T-helper 22 cell (primary cell): ENCODE results near the gene CHRNB1.
"Not testable (repeated sequence)": the region's sequence is repeated elsewhere in the genome, so short reads cannot be mapped to it uniquely, and the experiment has no call there.

Source experiments
- DNase-seq: peaks from one replicate; pipeline ENCODE4 v3.0.0-alpha.2; 2020; ENCODE audit warnings: low read depth

CHRNB1 gene

DNA sequence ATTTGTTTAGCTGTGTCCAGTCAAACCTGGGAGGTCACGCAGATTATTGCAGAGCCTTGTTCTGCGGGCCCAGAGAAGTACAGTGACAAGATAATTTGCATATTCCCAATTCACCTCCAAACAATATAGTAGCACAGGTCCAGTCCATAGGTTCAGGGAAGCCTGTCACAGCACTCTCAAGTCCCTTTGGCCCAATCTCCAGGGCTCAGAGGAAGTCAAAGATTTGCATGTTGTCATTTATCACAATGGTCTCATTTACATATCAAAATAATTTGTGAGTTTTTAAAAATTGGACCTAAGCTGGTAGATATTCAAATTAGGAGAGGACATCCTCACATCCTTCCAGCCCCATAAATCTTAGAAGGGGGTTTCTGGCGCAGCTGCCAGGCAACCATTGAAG, 22.6 kb downstream of the CHRNB1 start:
- no peak for DNase-seq

DNA sequence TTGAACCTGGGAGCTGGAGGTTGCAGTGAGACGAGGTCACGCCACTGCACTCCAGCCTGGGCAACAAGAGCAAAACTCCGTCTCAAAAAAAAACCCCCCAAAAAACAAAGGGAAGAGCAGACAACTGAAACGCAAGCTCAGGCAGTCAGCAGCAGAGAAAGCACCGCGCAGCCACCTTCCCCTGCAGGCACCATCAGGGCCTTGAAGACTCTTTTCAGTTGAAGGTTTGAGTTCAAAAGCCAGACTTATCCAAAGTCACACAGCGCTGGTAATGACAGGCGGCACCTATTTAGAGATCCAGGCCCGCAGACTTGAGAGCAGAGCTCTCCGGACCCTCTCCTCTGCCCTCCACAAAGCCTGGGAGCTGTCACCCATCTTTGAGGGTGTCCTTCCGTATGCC, 23.4 kb downstream of the CHRNB1 start:
- no peak for DNase-seq

DNA sequence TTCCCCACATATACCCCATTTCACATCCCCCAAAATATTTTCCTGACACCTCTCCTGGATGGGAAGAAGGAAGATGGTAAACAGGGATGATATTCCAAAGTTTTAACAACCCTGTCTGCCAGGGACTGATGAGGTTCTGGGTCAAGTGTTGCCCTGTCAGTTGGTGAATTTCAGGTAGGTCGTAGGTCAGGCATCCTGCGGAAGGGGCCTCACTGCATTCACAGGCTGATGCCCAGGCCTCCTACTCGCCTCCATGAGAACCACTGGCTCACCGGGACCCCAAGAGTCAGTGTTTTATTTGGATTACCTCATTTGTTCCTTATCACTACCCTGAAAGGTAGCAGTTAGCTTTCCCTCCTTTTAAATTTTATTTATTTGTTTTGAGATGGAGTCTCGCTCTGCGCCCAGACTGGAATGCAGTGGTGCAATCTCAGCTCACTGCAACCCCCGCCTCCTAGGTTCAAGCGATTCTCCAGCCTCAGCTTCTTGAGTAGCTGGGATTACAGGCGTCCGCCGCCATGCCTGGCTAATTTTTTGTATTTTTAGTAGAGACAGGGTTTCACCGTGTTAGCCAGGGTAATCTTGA, 24.0 kb downstream of the CHRNB1 start:
- DNase-seq = no peak

DNA sequence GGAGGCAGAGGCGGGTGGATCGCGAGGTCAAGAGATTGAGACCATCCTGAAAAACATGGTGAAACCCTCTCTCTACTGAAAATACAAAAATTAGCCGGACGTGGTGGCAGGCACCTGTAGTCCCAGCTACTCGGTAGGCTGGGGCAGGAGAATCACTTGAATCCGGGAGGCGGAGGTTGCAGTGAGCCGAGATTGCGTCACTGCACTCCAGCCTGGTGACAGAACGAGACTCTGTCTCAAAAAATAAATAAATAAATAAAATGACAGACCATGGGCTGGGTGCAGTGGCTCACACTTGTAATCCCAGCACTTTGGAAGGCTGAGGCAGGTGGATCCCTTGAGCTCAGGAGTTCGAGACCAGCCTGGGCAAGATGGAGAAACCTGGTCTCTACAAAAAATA, 25.0 kb downstream of the CHRNB1 start:
- not testable (repeated sequence) for DNase-seq

DNA sequence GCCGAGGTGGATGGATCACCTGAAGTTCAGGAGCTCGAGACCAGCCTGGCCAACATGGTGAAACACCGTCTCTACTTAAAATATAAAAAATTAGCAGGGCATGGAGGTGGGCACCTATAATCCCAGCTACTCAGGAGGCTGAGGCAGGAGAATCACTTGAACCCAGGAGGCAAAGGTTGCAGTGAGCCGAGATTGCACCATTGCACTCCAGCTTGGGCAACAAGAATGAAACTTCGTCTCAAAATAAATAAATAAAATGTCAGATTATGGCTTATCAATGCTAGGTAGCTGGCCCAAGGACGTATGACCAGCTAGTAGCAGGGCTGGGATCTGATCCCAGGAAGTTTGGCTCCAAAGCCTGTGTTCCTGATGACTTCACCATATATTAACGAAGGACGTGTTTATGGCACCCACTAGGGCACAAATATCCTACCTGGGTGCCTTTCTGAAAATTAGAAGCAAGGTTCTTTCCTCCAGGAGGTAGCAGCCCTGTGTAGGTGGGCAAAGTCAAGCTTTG, 25.7 kb downstream of the CHRNB1 start:
- not testable (repeated sequence) for DNase-seq

DNA sequence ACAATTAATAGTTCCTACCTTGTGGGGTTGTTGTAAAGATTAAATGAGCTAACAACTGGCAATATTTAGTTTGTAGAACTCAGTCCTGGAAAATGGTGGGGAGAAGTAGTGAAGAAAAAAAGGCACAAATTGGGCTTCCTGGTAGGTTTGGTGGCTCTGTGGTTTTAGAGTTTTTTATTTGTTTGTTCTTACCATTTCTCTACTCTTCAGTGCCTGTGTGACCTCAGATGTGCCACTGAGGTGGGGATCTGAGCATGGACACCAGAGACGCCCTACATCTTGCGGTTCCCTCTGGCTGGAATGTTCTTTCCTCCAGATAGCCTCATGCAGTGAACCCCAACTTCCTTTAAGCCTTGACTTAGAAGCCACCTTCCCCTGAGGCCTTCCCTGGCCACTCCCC, 26.9 kb downstream of the CHRNB1 start:
- DNase-seq = no peak

DNA sequence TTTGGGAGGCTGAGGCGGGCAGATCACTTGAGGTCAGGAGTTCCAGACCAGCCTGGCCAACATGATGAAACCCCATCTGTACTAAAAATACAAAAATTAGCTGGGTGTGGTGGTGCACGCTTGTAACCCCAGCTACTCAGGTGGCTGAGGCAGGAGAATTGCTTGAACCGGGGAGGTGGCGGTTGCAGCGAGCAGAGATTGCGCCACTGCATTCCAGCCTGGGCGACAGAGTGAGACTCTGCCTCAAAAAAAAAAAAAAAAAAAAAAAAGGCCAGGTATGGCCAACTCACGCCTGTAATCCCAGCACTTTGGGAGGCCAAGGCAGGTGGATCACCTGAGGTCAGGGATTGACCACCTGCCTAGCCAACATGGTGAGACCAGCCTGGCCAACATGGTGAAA, 29.9 kb downstream of the CHRNB1 start:
- DNase-seq = not testable (repeated sequence)

DNA sequence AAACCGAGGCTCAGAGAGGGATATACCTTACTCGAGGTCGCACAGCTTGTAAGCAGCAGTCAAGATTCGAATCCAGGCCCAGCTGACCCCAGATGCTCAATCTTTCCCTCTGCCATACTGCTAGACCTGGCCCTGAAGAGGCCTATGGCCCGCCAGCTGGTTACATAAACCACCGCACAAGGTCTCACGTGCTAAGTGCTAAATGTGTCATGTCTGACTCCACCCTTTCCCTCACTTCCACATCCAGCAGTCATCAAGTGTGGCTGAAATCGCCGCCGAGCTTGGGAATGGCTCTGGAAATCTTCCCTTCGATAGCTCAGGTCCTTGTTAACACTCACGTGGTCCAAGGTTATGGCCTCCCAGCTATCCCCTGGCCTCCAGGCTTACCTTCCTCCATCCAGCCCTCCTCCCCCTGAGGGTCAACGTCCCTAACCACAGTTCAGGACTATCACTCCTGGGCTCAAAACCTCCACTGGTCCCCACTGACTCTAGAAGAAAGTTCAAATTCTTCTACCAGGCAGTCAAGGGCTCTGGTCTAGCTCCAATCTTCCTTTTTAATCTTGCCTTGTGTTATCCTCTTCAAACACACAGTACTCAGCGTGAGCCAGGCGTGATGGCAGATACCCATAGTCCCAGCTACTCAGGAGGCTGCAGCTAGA, 31.0 kb downstream of the CHRNB1 start:
- no peak for DNase-seq

DNA sequence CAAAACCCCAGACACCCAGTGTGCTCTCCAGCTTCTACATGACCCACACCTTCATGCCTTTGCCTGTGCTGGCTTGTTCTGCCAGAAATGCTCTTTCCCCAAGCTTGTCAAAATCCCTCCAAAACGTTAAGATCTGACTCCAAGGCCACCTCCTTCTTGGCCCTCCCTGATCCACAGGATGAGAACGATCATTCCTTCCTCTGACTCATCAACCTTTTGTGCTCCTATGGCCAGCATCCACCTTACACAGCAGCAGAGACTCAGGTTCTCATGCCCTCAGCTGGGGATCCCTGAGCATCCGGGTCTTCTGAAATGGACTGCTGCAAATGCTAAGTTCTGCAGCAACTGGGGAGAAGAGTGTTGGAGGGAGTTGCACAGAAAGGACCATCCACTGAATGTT, 31.6 kb downstream of the CHRNB1 start:
- DNase-seq = no peak

DNA sequence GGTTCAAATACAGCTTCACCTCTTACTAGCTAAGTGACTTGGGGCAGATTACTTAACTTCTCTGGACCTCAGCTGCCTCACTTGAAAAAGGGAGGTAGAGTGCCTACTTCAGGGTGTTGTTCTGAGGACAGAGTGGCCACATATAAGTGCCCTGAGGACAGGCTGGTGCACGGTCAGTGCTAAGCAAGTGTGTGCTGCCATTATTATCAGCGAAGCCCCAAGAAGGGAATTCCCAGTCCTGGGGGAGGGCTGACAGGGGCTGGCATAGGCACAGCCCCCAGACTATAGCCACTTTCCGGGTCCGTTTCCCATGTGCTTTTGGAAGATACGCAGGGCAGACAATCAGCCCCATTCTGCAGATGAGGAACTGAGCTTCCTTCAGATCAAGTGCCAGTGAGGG, 32.1 kb downstream of the CHRNB1 start:
- no peak for DNase-seq

DNA sequence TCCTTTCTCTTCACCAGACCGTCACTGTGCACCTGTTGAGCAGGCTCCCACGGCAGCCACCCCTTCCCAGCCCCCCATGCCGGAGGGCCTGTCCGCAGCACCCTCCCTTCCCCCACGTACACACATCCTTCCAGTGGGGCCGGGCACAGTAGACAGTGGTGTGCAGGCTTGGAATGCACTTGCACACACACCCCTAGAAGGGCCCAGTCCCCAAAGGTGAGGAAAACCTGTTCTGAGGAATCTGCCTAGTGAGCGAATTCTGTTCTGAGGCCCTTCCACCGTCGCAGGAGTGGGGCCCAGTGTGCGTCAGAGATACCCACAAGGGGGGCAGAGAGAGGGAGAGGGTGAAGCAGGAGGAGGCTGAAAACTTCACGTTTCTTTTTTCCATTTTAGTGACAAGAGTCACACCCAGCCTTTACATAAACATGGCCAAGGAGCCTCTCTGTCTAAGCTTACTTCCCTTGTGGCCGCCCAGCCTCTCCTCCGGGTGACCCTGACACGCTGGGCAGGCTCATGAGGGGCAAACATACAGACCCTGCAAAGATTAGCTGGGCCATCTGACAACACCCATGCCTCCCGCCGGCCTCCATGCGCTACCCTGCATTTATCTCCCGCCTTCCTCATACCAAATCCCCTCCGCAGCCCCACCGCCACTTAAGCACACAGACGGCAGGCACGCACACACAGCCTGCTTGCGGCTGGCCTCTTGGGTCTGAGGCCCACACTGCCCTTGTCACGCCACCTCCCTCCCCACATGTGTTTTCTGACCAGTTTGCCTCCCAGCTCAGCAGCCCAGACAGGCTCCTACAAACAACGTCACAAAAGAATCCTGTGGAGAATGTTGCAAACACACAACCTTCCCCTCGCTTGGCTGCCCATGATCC, 32.8 kb downstream of the CHRNB1 start:
- no peak for DNase-seq

DNA sequence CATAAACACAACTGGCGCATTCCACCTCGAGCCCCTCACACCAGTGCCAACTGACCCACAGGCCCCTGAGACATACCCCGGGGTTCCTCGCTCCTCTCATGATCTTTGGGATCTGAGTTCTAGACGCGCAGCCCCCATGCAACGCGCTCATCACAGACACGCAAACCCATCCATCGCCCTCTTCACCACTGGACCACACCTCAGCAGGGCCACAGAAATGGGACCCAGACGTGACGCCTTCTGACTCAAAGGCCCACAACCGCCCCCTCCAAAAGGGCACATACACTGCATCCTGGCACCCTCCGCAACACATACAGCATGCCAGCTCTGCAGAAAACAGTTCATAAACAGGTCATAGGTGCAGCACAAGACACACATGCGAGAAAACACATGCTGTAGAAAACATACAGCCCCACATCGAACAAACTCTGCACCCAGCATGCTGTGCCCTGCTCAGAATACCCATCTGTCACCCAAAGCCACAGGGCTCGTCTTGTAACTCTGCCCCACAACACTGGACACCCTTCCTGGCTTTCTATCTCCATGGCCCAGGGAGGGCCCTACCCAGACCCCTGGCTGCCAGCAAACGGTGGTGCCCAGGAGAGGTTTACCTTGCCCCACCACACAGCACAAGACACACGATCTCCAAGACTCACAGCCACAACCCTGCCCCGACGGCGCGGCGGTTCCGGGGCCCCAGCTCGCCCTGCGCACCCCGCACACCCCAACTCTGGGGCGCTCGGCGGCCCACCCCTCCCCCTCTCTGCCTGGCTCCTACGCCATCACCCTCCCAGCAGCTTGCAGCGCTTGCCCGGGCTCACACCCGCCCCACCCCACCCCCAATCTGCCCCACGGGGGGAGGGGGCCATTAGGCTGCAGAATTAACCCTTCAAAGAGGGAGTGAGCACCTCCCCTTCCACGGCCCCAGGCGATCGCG, 33.7 kb downstream of the CHRNB1 start:
- DNase-seq = peak; percentile 63

DNA sequence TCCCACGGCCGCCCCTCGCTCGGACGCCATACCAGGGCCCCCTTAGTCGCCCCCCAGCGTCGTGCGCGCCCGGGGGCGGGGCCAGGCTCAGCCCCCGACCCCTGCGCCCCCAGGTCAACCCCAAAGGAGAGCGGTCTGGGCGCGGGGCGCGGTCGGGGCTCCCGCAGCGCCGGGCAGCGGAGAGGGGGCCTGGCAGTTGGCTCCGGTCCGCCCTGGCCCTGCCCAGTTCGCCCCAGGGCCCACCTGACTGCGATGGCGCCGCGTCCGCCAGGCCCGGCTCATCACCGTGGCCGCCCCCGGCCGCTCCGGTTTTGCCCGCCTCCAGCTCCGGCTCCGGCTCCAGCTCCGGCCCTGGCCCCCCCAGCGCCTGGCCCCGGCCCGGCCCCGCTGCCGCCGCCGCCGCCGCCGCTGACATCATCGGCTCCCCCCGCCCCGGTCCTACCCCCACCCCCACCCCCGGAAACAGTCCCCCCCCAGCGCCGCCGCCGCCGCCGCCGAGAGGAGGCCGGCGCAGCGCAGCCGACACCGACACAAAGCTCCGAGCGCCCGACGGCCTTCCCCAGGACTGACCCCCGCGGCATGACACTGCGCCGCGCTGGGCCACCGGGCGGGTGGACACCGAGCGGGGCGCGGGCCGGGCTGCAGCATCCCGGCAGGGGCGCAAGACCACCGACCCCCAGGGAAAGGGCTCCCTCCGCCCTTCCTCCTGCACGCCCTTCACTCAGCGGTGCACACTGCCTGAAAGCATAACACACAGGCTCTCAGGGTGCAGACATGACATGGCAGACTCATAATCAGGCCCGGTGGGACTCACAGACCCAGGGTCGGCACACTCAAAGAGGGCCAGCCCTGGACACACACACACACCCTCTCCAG, 34.6 kb downstream of the CHRNB1 start, which contains the start of gene ZBTB4:
ZBTB4 (minus strand) TSS at position 419 of the 876 bp plus-strand sequence. CDS start 12,830 bp downstream, outside the sequence.
- peak; percentile 62 for DNase-seq

DNA sequence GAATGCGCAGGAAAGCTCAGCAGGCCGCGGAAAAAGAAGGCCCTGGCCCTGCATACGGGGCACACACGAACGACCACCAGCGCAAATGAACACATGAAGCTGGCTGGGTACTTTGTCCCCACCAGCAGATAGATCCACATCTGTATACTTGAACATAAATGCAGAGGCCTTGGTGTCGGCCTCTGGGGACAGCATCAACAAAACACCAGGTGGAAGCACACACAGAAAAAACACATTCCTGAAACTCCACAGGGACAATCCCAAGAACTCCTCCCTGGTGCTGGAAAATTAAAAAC, 35.2 kb downstream of the CHRNB1 start:
- DNase-seq = no peak

DNA sequence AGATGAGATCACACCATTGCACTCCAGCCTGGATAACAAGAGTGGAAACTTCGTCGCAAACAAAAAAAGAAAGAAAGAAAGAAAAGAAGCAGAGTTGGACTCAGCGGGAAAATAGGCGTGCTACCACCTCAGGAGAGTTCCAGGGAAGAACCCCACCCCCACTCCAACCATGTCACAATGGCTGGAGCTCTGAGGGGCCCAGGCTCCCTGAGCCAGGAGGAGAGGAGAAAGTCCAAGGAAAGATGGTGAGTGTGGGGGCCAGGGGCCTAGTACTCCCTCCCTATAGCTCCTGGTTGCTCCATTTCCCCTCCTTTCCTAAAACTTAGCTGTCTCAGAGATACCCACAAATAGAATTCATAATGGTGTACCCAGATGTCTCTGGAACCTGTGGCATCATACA, 36.4 kb downstream of the CHRNB1 start, which contains the start of gene SLC35G6:
SLC35G6 (plus strand) TSS at position 172 of the 400 bp plus-strand sequence; CDS start at position 243, 71 bp downstream.
- not testable (repeated sequence) for DNase-seq

DNA sequence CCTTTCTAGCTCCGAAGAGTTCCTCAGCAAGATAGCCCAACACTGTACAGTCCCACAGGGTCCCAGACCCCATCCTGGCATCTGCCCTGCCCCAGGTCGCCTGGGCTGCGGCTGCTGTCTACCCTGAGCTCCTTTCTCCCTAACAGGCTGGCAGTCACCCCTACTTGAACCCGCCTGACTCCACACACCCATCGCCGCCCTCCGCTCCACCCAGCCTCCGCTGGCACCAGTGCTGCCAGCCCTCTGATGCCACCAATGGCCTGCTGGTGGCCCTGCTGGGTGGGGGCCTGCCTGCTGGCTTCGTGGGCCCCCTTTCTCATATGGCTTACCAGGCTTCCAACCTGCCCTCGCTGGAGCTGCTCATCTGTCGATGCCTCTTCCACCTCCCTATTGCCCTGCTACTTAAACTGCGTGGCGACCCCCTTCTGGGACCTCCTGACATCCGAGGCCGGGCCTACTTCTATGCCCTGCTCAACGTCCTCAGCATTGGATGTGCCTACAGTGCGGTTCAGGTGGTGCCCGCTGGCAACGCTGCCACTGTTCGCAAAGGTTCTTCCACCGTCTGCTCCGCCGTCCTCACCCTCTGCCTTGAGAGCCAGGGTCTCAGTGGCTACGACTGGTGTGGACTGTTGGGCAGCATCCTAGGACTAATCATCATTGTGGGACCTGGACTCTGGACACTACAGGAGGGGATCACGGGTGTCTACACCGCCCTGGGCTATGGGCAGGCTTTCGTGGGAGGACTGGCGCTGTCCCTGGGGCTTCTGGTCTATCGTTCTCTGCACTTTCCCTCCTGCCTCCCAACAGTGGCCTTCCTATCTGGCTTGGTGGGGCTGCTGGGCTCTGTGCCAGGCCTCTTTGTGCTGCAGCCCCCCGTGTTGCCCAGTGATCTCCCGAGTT, 37.2 kb downstream of the CHRNB1 start:
- DNase-seq = not testable (repeated sequence)

DNA sequence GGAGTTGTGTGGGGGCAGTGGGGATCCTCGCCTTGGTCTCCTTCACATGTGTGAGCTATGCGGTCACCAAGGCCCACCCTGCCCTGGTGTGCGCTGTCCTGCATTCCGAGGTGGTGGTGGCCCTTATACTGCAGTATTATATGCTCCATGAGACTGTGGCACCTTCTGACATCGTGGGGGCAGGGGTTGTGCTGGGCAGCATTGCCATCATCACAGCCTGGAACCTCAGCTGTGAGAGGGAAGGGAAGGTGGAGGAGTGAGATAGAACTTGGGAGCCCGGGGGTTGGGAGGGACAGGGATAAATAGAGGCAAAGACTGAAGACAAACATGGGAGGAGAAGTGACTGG, 37.9 kb downstream of the CHRNB1 start:
- DNase-seq = not testable (repeated sequence)

DNA sequence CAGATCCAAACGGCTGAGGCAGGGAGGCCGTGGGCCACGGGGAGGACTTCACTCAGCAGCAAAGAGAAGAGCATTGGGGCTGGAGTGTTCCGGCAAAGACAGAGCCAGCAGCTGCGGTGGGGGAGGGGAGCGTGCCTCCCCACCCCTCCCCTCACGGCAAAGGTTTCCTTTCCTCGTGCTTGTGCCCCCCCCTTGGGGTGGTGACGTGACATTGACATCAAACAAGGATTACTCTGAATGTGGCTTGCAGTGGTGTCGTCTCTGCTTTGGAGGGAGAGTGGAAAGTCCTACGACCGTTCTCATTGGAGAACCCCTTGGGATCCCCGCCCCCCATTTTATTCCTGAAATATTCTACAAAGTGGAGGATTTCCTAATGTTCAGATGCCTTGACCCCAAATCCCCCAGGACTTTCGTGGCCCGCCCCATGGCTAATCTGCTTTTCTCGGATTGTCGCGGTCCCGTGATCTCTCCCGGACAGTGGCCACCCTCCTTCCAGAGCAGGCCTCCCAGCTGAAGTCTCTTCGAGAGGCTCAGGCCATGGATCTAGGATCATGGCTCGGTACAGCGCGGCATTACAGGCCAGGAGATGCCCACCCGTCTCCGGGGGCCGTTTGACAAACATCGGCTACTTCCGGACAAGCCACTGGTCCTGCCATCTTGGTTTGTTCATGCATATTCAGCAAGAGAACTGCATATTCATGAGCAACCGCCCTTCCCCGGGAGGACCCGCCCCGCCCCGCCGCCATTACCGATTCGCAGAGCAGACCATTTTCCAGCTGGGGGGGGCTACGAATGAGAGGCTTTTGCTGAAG, 38.6 kb downstream of the CHRNB1 start:
- DNase-seq = peak; percentile 90
